DOHH2 (cell line): ENCODE measurements around the gene CDH2.

Experiments
- EZH2phosphoT487 ChIP-seq: fragments of 200-600 bp; sonication (generic); IDR thresholded peaks from 2 replicates; pipeline ENCODE4 v1.6.1; 2017; ENCODE audit warnings: borderline replicate concordance, mild to moderate bottlenecking, antibody characterized with exemption, low read length, moderate library complexity, mixed read lengths
- TF ChIP-seq, protein P1 (sequence below): fragments of 200-600 bp; sonication (generic); IDR thresholded peaks from one replicate; pipeline ENCODE4 v1.5.1; 2014; ENCODE audit warnings: antibody characterized with exemption, mild to moderate bottlenecking, low read depth, low read length; ENCODE audit not compliant: poor library complexity, severe bottlenecking

DNA sequence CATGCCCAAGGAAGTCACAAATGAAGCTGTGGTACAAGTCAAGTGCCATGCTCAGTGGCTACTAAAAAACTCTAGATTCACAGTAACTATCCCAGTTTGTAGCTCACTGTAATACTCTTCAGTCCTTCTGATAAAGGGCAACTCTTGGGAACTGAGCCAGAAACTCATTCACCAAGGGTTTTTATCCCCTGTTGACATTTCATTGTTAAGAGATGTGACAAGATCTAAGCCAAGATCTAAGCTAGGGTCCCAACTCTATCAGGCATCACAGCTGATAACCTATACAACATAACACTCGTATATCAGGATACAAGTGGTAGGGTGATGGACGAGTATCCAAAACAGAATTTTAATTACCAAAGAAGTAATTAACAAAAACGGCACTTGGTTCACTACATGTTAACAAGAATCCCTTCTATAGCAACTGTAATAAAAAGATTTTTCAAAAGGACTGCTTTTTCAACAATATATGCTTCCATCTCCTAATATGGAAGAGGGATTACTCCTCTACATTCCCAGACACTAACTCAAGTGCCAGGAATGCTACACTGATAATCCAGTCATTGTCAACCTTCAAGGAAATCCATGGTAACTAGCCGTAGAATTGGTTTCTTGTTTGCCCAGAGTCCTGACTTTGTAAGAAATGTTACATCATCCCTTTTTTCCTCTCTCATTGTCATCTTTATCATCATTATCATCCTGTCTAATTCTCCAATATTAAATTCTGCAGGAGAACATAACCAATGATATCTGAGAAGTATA is 111.7 kb downstream of the CDH2 start:
- TF ChIP-seq, protein P1, sequence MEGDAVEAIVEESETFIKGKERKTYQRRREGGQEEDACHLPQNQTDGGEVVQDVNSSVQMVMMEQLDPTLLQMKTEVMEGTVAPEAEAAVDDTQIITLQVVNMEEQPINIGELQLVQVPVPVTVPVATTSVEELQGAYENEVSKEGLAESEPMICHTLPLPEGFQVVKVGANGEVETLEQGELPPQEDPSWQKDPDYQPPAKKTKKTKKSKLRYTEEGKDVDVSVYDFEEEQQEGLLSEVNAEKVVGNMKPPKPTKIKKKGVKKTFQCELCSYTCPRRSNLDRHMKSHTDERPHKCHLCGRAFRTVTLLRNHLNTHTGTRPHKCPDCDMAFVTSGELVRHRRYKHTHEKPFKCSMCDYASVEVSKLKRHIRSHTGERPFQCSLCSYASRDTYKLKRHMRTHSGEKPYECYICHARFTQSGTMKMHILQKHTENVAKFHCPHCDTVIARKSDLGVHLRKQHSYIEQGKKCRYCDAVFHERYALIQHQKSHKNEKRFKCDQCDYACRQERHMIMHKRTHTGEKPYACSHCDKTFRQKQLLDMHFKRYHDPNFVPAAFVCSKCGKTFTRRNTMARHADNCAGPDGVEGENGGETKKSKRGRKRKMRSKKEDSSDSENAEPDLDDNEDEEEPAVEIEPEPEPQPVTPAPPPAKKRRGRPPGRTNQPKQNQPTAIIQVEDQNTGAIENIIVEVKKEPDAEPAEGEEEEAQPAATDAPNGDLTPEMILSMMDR, result no peak
- no peak for TF ChIP-seq EZH2phosphoT487
